Skin epidermis (tissue), 12 donors: ENCODE measurements around the gene SOST.

Experiments used
- H3K27ac ChIP-seq, 21 experiments: fragments of 200-600 bp; sonication (generic) in 11 of 21; one replicate each; pipeline ENCODE4 v1.5.0; 2020; ENCODE audit warnings: mild to moderate bottlenecking in 3 of 21, inconsistent platforms in 2 of 21, moderate library complexity in 2 of 21
- H3K4me3 ChIP-seq, 7 experiments: fragments of 200-600 bp; sonication (generic) in 2 of 7; one replicate each; pipeline ENCODE4 v1.5.0; 2020; ENCODE audit warnings: inconsistent platforms in 2 of 7, mild to moderate bottlenecking in 2 of 7, moderate library complexity in 1 of 7

SOST gene

DNA sequence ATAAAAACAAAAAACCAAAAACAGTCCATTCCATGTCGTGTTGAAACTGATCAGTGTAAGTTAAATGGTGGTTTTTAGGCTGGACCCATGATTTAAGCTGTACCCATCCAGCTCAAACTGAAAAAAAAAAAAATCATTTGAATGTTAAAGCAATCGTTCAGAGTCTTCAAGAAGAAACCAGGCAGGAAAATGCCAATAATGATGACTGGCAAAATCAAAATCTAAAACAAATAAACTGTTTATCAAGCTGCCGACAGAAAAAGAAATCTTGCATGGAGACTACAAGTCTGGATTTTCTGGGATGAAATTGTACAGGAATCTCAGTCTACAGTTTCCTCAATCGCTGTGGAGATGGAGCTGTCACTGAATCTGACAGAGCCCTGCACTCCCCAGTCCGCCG lies 40.7 kb downstream of the SOST start:
- no peak overlapping the region for H3K27ac ChIP-seq
- no peak overlapping the region for H3K4me3 ChIP-seq

DNA sequence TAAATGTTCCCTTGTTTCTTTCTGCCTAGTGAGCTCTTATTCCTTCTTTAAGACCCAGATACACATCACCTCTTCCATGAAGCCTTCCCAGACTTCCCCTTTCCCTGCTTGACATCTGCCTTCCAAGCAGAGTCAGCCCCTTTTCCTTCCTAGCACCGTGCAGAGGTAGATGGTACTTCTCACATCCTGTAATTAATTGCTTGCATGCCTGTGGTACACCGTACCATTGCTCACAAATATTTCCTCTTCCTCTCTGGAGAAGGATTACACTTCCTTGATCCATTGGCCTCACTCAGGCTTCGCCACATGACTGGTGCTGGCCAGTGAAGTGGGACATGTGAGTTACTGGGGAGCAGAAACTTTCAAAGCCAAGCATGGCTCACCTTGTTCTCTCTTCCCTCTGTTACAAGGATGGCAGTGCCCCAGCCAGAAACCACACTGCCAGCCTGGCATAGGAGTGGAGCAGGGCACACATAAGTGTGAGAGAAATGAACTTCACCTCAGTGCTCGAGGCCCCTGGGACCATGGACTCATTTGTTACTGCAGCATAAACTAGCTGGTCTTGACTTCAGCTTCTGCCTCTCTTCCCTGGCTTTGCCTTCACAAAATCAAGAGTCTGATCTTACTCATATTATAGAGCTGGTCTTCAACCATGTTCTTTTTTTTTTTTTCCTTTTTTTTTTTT lies 44.0 kb downstream of the SOST start:
- Histone ChIP-seq H3K27ac (no peak overlapping the region), H3K4me3 (no peak overlapping the region)

DNA sequence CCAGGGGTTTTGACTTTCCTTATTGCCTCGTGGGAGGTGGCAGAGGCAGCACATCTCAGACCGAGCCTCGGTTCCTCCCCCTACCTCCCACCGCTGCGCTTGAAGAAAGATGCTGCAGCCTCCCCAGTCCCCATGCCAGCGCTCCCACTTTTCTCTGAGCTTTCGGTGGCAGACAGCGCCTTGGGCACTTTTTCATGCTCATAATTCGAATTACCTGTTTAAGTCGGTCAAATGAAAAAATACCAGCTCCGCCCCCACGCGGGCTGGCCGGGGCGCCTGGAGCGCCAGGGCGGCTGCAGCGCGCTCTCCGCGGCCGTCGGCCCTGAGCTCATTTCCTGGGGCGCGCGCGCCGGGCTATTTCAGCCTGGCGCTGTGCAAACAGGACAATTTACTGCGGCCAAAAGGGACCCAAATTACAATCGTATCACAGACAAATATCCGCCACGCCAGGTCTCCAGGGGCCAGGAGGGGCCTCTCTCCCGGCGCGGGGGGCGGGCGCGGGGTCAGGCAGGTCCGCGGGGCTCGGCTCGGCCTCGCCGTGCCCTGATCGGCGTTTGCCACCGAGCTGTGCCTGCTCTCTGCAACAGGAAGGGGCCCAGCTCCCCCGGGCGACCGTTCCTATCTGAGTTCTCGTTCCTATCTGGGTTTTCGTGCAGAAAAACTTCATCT lies 45.0 kb downstream of the SOST start:
- H3K4me3 ChIP-seq = peak overlapping the region; percentile 6 to 48 (median 23)

DNA sequence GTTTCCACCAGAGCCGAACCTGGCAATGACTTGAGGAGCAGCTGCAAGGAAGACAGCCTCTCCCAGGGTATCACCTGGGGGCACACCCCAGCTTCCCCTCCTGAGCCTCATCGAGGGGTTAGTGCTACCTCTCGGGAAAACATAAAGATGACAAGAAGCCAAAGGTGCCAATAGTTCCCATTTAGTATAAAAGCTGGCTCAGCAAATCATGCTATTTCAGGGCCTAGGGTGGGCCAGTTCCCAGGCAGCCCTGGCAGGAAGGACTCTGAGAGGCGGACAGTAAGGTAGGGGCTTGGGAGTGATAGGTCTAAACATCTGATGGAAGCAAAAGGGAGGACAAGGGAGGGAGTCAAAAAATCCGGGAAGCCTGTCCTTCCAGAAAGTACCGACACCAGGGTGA lies 46.2 kb downstream of the SOST start:
- no peak overlapping the region for H3K4me3 ChIP-seq
- H3K27ac ChIP-seq = no peak overlapping the region

More for the DNA sequence above, 45.0 kb downstream of the SOST start:
- H3K27ac ChIP-seq = peak overlapping the region in 6 of 21 experiments; percentile 2 to 77 (median 20)

DNA sequence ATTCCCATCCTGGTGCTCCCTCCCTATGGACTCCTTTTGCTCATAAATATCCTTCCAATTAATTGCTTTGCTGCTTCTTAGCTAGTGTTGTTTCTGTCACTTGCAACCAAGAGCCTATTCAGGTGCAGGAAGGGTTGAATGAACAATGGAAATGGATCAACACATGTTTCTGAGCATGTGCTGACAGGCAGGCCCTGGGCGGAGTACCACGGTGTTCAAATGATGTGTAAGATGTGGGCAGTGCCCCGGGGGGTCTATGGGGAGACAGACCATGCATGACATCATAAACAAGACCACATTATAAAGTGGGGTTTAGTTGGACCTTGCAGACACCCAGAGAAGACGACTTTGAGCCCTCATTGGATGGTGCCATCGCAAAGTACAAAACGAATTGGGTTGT lies 48.5 kb downstream of the SOST start:
- no peak overlapping the region for H3K4me3 ChIP-seq
- H3K27ac ChIP-seq = no peak overlapping the region

DNA sequence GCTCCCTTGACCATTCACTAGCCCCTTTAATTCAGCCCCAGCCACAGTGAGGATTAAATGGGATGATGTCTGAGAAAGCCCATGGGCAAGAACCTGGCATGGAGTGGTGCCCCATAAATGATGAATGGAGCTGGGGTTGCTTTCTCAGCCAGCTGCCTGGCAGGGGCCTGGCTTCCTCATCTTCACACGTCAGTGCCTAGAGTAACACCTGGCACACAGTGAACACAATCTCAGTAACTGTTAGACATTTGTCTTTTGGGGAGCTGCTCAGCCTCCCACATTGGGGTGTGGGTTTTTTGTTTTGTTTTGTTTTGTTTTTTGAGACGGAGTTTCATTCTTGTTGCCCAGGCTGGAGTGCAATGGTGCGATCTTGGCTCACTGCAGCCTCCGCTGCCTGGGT lies 49.4 kb downstream of the SOST start:
- Histone ChIP-seq H3K4me3 (no peak overlapping the region), H3K27ac (no peak overlapping the region)

DNA sequence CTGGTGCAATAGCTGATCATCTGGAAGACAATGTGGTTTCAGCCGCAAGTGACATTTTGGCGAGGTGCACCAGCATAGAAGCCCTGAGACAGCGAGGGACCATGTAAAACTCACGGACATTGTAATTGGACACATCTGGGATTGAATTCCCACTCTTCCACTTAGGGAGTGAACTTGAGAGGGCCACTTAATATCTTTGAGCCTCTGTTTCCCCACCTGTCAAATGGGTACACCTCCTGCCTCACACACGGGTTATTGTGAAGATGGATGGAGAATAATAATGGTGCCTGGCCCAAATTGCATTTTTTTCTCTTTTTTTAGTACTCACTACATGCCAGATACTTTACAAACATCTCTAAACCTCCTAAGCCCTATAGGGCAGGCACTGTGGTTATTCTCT lies 51.4 kb downstream of the SOST start:
- H3K27ac ChIP-seq = no peak overlapping the region
- no peak overlapping the region for H3K4me3 ChIP-seq

DNA sequence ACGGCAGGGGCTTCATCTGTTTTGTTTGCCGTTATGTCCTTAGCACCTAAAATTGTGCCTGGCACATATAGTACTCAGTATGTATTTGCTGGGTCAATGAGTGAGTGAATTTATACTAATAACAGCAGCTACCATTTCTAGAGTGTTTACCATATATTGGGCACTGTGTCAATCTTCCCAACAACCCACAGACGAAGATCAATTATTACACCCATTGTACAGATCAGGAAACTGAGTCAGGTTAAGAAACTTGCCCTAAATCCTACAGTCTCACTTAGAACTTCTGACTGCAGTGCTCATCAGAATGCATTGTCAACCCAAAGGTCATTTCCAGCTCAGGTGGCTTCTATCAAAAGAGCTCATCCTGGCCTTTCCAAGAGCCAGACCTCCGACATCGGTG lies 52.4 kb downstream of the SOST start:
- Histone ChIP-seq H3K4me3 (no peak overlapping the region), H3K27ac (no peak overlapping the region)
